DOHH2 (cell line): ENCODE measurements around the gene PPP1R14C.
A peak's percentile ranks its signal among the peaks of the same experiment; 100 is the strongest.

Experiments
- H3F3A ChIP-seq: fragments of 200-600 bp; sonication (generic), shearing (Covaris generic); 2 replicates; pipeline ENCODE4 v1.6.0; 2016; ENCODE audit warnings: antibody characterized with exemption, mild to moderate bottlenecking; ENCODE audit not compliant: control insufficient read depth, insufficient read depth
- H3K27ac ChIP-seq: fragments of 200-600 bp; sonication (generic); 2 replicates; pipeline ENCODE4 v1.5.1; 2014; ENCODE audit warnings: low read depth, mild to moderate bottlenecking, low read length, moderate library complexity
- H3K27me3 ChIP-seq: fragments of 200-600 bp; sonication (generic); 2 replicates; pipeline ENCODE4 v1.6.1; 2014; ENCODE audit warnings: mild to moderate bottlenecking, low read length, mixed read lengths; ENCODE audit not compliant: control insufficient read depth
- H3K36me3 ChIP-seq: fragments of 200-600 bp; sonication (generic); 2 replicates; pipeline ENCODE4 v1.6.1; 2014; ENCODE audit warnings: mild to moderate bottlenecking, low read length, moderate library complexity, mixed read lengths; ENCODE audit not compliant: control insufficient read depth
- H3K4me1 ChIP-seq: fragments of 200-600 bp; sonication (generic); 2 replicates; pipeline ENCODE4 v1.6.1; 2014; ENCODE audit warnings: mild to moderate bottlenecking, low read length, mixed read lengths; ENCODE audit not compliant: control insufficient read depth
- H3K4me2 ChIP-seq: fragments of 200-600 bp; sonication (generic); 2 replicates; pipeline ENCODE4 v1.6.0; 2014; ENCODE audit warnings: mild to moderate bottlenecking, low read length, moderate library complexity
- H3K4me3 ChIP-seq: fragments of 200-600 bp; sonication (generic); 2 replicates; pipeline ENCODE4 v1.5.1; 2014; ENCODE audit warnings: mild to moderate bottlenecking, low read length, mixed read lengths
- H3K79me2 ChIP-seq: fragments of 200-600 bp; sonication (generic); 2 replicates; pipeline ENCODE4 v1.6.1; 2014; ENCODE audit warnings: mild to moderate bottlenecking, low read length, mixed read lengths; ENCODE audit not compliant: control insufficient read depth
- H3K9me2 ChIP-seq: fragments of 200-600 bp; sonication (generic); replicated peaks from 2 replicates; pipeline ENCODE4 v1.6.1; 2014; ENCODE audit warnings: mild to moderate bottlenecking, low read length, mixed read lengths; ENCODE audit not compliant: control insufficient read depth
- H3K9me3 ChIP-seq: fragments of 200-600 bp; sonication (generic); 2 replicates; pipeline ENCODE4 v1.6.1; 2014; ENCODE audit warnings: antibody characterized with exemption, low read length, mixed read lengths; ENCODE audit not compliant: control insufficient read depth, insufficient read depth
- H4K20me1 ChIP-seq: fragments of 200-600 bp; sonication (generic); 2 replicates; pipeline ENCODE4 v1.6.0; 2014; ENCODE audit warnings: low read depth, mild to moderate bottlenecking, antibody characterized with exemption, low read length, moderate library complexity; ENCODE audit not compliant: control insufficient read depth, insufficient read depth
- EZH2phosphoT487 ChIP-seq: fragments of 200-600 bp; sonication (generic); IDR thresholded peaks from 2 replicates; pipeline ENCODE4 v1.6.1; 2017; ENCODE audit warnings: borderline replicate concordance, mild to moderate bottlenecking, antibody characterized with exemption, low read length, moderate library complexity, mixed read lengths
- TF ChIP-seq, protein P1 (sequence below): fragments of 200-600 bp; sonication (generic); IDR thresholded peaks from one replicate; pipeline ENCODE4 v1.5.1; 2014; ENCODE audit warnings: antibody characterized with exemption, mild to moderate bottlenecking, low read depth, low read length; ENCODE audit not compliant: poor library complexity, severe bottlenecking

Gene PPP1R14C

DNA sequence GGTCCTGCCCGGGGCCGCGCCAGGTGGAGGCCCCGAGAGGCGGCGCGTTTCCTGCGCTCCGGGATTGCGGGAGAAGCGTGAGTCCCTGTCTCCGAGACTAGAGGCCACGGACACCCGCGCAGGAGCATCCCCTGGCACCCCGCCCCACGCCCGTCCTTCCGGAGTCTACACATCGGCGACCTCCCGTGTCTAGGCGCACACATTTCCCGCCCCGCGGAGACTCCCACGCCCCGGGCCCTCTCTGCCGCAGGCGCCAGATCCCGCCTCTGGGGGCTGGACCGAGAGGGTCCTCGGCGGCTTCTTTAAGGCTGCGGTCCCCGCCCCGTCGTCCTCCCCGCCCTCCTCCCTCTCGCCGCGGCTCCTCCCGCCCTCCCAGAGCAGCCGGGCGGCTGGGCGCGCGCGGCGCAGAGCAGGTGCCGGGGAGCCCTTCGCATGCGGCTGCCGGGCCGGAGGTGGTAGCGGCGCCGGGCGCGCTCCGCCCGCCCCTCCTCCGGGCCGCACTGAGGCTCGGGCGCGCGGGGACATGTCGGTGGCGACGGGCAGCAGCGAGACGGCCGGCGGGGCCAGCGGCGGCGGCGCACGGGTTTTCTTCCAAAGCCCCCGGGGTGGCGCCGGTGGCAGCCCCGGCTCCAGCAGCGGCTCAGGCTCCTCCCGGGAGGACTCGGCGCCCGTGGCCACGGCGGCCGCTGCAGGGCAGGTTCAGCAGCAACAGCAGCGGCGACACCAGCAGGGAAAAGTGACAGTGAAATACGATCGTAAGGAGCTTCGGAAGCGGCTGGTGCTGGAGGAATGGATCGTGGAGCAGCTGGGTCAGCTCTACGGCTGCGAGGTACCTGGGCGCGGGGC, at the start of gene PPP1R14C:
Gene PPP1R14C, plus strand, starts transcription at position 375 of the 846 bp plus-strand sequence. Its CDS starts 149 bp downstream, at position 524.
- peaks cover 47% of the 10 kb centered on the region for H3K4me1 ChIP-seq
- H3K9me3 ChIP-seq = no peaks in the 10 kb centered on the region
- peak within 1 kb of the TSS; percentile 68 for H3K4me3 ChIP-seq
- no peak within 1 kb of the TSS for H3K27ac ChIP-seq
- no peaks in the 10 kb centered on the region for H3K79me2 ChIP-seq
- TF ChIP-seq, protein P1, sequence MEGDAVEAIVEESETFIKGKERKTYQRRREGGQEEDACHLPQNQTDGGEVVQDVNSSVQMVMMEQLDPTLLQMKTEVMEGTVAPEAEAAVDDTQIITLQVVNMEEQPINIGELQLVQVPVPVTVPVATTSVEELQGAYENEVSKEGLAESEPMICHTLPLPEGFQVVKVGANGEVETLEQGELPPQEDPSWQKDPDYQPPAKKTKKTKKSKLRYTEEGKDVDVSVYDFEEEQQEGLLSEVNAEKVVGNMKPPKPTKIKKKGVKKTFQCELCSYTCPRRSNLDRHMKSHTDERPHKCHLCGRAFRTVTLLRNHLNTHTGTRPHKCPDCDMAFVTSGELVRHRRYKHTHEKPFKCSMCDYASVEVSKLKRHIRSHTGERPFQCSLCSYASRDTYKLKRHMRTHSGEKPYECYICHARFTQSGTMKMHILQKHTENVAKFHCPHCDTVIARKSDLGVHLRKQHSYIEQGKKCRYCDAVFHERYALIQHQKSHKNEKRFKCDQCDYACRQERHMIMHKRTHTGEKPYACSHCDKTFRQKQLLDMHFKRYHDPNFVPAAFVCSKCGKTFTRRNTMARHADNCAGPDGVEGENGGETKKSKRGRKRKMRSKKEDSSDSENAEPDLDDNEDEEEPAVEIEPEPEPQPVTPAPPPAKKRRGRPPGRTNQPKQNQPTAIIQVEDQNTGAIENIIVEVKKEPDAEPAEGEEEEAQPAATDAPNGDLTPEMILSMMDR = no peak
- TF ChIP-seq EZH2phosphoT487 = no peak; the same call in 1 of the 2 replicates
- peak within 1 kb of the TSS; percentile 75 for H3K4me2 ChIP-seq
- no peaks in the 10 kb centered on the region for H3K9me2 ChIP-seq
- peaks cover 5% of the 10 kb centered on the region; the same call in 1 of the 2 replicates for H4K20me1 ChIP-seq
- peaks cover 6% of the 10 kb centered on the region; the same call in 1 of the 2 replicates for H3F3A ChIP-seq
- H3K36me3 ChIP-seq = no peaks in the 10 kb centered on the region
- H3K27me3 ChIP-seq = peaks cover 42% of the 10 kb centered on the region

GRCh38 chr6:150093397-150093796, 49.4 kb upstream of the PPP1R14C start:
- Histone ChIP-seq H3K4me2 (no peak overlapping the region), H3K79me2 (no peaks in the 10 kb centered on the region), H3K4me3 (no peak overlapping the region), H3K9me2 (no peaks in the 10 kb centered on the region), H3K27ac (no peak overlapping the region), H3K9me3 (no peaks in the 10 kb centered on the region), H4K20me1 (no peaks in the 10 kb centered on the region), H3K4me1 (no peaks in the 10 kb centered on the region), H3K36me3 (no peaks in the 10 kb centered on the region), H3K27me3 (peaks cover 21% of the 10 kb centered on the region), H3F3A (no peaks in the 10 kb centered on the region)
- no peak for TF ChIP-seq EZH2phosphoT487
- TF ChIP-seq, protein P1 = no peak

DNA sequence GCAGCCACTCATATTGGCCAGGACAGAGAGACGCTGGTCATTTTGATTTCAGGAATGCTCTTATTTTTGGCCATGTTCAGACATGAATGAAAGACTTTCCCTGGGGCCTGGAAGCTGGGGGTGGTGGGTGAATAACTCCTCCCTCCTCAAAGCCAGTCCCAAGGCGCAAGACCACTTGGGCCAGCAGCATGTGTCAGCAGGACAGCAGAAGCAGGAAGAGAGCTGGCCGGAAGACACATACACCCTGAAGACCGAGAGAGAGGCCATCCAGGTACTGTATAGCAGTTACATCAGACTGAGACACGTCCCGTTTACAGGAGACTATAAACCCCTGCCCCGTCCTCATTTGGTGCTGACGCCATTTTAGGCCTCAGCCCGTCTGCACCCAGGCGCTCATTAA, 44.7 kb upstream of the PPP1R14C start:
- H3K27me3 ChIP-seq = peaks cover 12% of the 10 kb centered on the region; the same call in 1 of the 2 replicates
- H3K4me3 ChIP-seq = no peak overlapping the region
- TF ChIP-seq EZH2phosphoT487 = no peak
- TF ChIP-seq, protein P1 = no peak

More for the DNA sequence above, 44.7 kb upstream of the PPP1R14C start:
- Histone ChIP-seq H3F3A (no peaks in the 10 kb centered on the region), H3K9me2 (no peaks in the 10 kb centered on the region), H3K4me1 (peaks cover under 1% of the 10 kb centered on the region), H3K4me2 (no peak overlapping the region), H3K27ac (no peak overlapping the region), H3K9me3 (no peaks in the 10 kb centered on the region), H3K36me3 (no peaks in the 10 kb centered on the region), H3K79me2 (no peaks in the 10 kb centered on the region), H4K20me1 (no peaks in the 10 kb centered on the region)
